ENCODE results near the gene CTRB1.

Gene CTRB1

DNA sequence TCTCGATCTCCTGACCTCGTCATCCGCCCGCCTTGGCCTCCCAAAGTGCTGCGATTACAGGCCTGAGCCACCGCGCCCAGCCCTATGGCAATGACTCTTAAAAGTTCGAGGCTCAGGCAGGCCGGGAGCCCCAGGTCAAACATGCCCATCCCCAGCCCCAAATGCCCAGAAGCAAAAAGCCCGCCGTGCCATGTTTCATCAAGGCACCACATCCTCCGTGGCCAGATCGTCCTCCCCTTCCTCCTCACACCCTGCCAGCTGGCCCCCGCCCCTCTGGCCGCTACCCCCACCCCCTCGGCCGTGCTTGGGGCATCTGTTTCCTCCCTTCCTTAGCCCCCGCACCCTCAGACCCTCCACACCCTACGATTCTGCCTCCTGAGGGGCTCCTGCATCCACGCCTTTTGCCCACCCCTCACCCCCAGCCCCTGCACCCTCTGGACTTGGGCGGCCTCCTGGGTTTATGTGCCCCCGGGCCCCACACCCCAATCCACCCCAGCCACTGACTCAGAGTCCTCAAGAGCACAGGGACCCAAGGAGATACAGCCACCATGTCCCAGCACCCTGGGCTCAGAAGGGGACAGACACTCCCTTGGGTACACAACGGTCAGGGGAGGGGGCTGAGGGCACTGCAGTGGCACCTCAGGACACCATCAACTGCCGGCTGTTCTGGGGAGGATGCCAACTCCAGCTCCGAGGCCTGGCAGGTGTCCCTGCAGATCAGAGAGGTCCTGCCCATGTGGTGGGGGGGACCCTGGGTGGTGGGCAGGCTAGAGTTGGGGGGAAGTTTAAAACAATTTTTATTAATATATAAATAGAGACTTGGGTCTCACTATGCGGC, 7.1 kb downstream of the CTRB1 start:
- no peak for DNase-seq (ENCODE audit: low spot score)

GRCh38 chr16:75226550-75227360, 8.0 kb downstream of the CTRB1 start:
- DNase-seq (ENCODE audit: low spot score), result no peak

DNA sequence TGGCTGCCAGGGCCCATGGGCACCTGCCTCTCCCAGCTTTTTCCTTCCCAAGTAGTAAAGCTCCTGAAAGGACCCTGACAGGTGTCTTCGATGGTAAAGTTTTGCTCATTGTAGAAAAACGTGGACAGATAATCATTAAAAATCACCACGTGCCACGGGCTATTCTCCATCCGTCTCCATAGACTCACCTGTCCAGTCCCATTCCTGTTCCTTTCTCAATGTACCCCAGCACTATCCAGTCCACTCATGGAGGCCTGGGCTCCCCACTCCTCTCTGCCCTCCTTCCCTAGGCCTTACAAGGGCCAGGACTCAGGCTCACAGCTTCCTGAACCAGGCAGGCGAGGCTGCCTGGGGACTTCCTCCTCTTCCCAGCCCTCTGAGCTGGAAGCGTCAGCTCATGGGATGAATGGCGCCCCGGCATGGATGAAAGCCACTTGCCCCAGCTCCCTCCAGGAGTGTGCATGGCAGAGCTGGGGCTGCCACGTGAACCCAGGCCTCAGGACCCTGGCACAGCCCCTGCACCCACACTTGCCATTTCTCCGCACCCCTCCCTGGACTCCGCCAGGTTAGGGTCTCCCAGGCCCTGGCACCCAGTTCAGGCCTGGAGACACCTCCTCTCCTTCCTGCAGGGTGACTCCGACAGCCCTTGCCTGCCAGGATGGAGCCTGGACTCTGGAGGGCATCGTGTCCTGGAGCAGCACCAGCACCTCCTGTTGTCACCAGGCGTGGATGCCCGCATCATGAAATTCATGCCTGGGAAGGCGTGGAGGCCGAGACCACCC, 8.8 kb downstream of the CTRB1 start:
- no peak for DNase-seq (ENCODE audit: low spot score)

DNA sequence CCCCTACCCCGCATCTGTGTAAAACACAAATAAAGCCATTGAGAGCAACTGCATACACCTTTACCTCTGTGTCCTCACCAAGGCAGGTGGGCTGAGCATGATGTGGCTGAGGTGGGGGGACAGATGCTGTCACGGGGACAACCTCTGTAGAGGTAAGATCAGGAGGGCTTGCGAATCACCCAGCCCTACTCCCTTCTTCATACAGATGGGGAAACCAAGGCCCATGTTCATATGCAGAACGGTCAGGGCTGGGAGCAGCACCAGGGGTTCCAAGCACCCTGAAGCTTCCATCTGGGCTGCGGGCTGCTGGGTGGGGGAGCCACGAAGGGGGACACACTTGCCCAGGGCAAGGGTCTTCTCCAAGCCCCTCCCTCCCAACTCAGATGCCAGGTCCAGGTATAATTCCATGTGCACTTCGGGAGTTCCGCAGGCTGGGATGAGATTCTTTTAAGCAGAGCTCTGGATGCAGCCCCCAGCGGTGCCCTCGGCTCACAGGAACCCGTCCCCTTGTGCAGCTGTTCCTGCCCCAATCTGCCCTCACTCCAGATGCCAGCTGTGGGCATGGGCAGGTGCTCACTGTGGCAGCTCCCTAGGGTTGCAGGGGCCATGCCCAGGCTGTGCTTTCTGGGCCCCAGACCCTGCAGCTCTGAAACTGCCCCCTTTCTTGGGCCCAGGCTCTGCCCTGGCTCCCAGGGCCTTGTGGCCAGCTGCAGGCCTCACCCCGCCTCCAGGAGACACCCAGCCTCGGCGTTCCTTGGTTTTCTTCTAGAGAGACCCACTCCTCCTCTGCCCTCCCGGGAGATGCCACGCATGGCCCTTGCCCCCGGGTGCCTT, 9.6 kb downstream of the CTRB1 start:
- DNase-seq (ENCODE audit: low spot score), result no peak

DNA sequence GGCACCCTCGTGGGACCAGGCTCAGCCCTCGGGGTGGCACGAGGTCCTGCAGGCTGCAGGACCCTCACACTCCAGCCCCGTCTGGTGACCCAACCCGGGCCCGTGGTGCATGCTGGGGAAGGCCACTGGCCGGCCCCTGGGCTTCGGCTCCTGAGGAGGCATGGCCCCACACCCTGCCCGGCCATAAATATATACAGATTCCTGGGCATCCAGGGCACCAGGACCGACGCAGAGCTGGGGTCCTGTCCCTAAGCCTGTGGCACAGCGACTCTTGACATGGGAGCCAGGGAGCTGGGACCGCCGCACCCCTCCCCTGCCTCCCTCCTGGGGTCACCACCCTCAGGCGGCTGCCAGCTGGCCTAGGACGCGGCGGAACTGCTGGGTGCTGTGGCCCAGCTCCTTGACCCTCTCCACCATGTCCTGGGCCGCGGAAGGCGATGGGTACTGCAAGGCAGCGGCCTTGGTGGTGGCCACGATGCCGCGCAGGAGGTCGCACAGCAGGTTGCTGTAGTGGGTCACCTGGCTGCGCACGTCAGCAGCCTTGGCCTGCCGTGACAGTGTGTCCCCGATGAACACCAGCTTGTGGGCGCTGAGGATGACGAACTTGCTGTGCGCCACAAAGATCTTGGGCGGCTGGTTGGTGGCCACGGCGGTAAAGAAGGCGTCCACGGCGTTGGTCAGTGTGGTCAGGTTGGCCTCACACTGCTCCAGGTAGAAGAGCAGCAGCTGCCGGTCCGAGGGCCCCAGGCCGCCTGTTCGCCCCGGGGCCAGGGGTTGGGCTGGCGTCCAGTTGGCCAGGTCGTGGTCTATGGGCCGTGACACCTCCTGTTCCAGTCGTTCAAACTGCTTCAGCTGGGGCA, 10.6 kb downstream of the CTRB1 start:
- no peak for DNase-seq (ENCODE audit: low spot score)

DNA sequence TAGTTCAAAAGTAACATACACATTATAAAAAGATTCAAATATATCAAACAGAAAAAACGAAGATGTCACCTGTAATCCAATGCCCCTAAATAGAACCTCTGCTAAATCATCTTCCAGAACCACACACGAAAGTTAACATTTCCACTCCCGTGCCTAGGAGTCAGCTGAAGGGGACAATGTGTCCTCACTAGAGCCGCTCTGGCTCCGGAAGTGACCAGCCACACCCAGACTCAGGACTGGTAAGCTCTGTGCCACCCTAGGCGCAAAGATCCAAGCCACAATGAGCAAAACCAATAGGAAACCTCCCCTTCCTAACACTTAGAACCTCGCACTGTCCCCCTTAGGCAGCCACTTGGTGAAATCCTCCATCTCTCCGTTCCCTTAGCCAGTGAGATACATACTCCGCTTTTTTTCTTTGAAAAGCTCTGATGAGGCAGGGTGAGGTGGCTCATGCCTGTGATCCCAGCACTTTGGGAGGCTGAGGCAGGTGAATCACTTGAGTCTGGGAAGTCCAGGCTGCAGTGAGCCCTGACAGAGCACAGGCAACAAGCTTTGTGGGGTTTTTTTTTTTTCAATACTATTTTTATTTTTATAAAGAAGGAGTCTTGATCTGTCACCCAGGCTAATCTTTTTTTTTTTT, 11.8 kb downstream of the CTRB1 start:
- DNase-seq (ENCODE audit: low spot score), result no peak

- no peak for DNase-seq (ENCODE audit: low spot score)
These were observed 12.8 kb downstream of the CTRB1 start for GRCh38 chr16:75231570-75231969.

GRCh38 chr16:75233611-75233938, 14.8 kb downstream of the CTRB1 start:
- DNase-seq (ENCODE audit: low spot score), result no peak

- no peak for DNase-seq (ENCODE audit: low spot score)
These were observed 16.3 kb downstream of the CTRB1 start for GRCh38 chr16:75234856-75235696.

GRCh38 chr16:75235721-75236193, 17.0 kb downstream of the CTRB1 start:
- DNase-seq (ENCODE audit: low spot score), result no peak

DNA sequence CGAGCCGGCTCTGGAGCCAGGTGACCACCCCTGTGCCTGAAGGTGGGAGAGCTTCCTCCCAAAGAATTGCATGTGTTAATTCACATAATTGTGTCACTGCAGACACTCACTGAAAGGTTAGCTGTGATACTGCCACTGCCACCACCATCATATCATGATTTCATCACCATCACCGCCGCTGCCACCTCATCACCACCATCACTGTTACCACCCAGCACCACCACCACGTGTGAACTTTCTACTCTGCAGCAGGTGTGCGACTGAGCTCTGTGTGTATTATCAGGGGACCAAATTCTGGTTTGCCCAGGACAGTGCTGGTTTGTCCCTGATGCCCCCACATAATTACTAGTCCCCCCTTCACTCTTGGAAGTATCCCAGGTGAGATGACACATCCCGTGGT, 17.4 kb downstream of the CTRB1 start:
- no peak for DNase-seq (ENCODE audit: low spot score)

- DNase-seq (ENCODE audit: low spot score), result no peak
These were observed 18.1 kb downstream of the CTRB1 start for GRCh38 chr16:75236736-75237397.

GRCh38 chr16:75237398-75238131, 18.8 kb downstream of the CTRB1 start:
- no peak for DNase-seq (ENCODE audit: low spot score)

GRCh38 chr16:75238132-75238852, 19.5 kb downstream of the CTRB1 start:
- DNase-seq (ENCODE audit: low spot score), result peak; percentile 94

- peak; percentile 79 for DNase-seq (ENCODE audit: low spot score)
These were observed 20.2 kb downstream of the CTRB1 start for GRCh38 chr16:75238853-75239541.

DNA sequence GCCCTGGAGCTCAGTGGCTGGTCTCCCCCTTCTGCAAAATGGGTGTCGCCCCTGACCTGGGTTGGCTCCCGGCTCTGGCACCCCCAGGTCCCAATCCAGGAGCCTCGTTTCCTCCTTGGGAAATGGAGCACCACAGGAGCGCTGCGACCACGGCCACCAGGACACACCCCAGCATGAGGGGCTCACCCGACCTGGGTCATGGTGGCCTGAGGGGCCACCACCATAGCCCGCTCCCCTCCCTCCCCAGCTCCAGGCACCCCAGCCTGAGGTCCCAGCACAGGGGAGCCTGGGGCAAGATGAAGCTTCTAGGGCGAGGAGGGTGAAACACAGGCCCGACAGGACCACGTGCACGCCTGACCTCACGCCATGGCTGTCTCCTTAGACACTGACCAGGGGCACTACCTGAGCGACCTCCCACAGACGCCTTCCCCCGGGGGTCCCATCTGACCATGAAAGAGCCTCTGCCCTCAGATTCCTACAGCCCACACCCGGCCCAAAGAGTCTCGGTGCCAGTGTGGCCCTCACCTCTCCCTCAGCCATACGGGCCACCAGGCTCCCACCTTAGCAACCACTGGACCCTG, 20.8 kb downstream of the CTRB1 start:
- DNase-seq (ENCODE audit: low spot score), result no peak
